Thyroid gland (tissue), 4 donors: ENCODE results near the gene HCFC1. TPM values are rescaled to one million over a fixed set of nuclear protein-coding genes. Genes with fewer than 3 reads are reported as not detected.
A peak's percentile ranks its signal among the peaks of the same experiment; 100 is the strongest.

Experiments
- DNase-seq, 2 donors: peaks; one replicate each; pipeline ENCODE4 v3.0.0-alpha.2; 2019
- H3K27ac ChIP-seq, 3 donors: fragments of 200-600 bp; sonication (generic); 1 replicate in 2 of 3; 2 replicates in 1 of 3; pipeline ENCODE4 v1.5.1; 2016 to 2019; ENCODE audit warnings: mild to moderate bottlenecking in 1 of 3, moderate library complexity in 1 of 3
- H3K27me3 ChIP-seq: fragments of 200-600 bp; sonication (generic); one replicate; pipeline ENCODE4 v1.5.1; 2019
- H3K36me3 ChIP-seq, 2 donors: fragments of 200-600 bp; sonication (generic); one replicate each; pipeline ENCODE4 v1.5.1; 2016 to 2019
- H3K4me1 ChIP-seq, 2 donors: fragments of 200-600 bp; sonication (generic); one replicate each; pipeline ENCODE4 v1.5.1; 2017 to 2019
- H3K4me3 ChIP-seq, 3 donors: fragments of 200-600 bp; sonication (generic); replicated peaks in 1 of 3; 1 replicate in 2 of 3; 2 replicates in 1 of 3; pipeline ENCODE4 v1.5.1; 2016; ENCODE audit warnings: mild to moderate bottlenecking in 1 of 3
- H3K9me3 ChIP-seq: fragments of 200-600 bp; sonication (generic); one replicate; pipeline ENCODE4 v1.5.1; 2017
- POLR2A ChIP-seq, 2 donors: fragments of 450-650 bp; IDR thresholded peaks; one replicate each; pipeline ENCODE4 v1.6.1; 2017; ENCODE audit warnings: antibody characterized with exemption in 2 of 2, mild to moderate bottlenecking in 2 of 2, moderate library complexity in 1 of 2
- WGBS, 2 donors: methylation state at CpG; one replicate each; pipeline ENCODE4 v1.1.5; 2017; 5-methylcytosine and 5-hydroxymethylcytosine counted together
- intact Hi-C: fragments of 100-400 bp; cut with DNase I; formaldehyde crosslinking; loops from one replicate; pipeline ENCODE4 v1.15.1; 2023
- total RNA-seq, 4 donors: library from RNA; depleted of rRNA; stranded (reverse); fragments of >200 nt; gene quantifications; one replicate each; pipeline ENCODE4 v1.2.3, GENCODE V29; 2016
- TF ChIP-seq, protein P1 (sequence below), 6 experiments: fragments of 200-600 bp in 3 of 6; fragments of 450-650 bp in 3 of 6; sonication (generic) in 3 of 6; IDR thresholded peaks; one replicate each; pipeline ENCODE4 v1.5.1; 2016 to 2019; ENCODE audit warnings: antibody characterized with exemption in 6 of 6, mild to moderate bottlenecking in 2 of 6, inconsistent platforms in 1 of 6, moderate library complexity in 1 of 6

Gene HCFC1
- total RNA-seq, 4 donors from 2014 or later, result 23.5 to 119 (median 52.3) TPM

DNA sequence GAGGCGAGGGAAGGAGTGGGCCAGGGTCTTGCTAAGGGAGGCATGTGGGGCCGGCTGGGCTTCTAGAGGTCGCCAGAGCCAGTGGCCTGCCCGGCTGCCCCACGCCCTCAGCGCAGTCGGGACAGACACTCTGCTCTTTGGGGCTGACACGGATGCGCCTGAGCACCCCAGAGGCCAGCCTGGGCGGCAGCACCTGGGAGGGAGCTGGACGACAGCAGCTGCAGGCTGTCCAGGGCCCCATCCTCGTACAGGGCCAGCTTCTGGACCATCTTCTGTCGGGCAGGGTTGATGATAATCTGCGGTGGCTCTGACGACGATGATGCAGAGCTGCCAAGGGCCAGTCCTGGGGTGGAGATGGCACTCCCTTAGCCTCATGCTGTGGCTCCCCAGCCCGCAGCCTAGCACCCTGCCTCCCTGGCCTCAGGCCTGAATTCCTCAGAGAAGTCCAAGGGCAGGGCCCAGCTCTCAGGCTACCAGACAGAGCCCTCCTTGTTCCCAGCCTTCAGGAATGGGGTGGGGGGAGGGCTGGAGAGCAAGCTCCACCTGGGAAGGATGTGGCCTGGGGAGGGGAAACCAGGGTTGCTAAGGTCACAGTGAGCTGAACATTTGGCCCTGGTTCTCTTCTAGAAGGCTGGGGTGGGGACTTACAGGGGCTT lies 40.8 kb upstream of the HCFC1 start:
- H3K27me3 ChIP-seq, result no peaks in the 10 kb centered on the region
- no peak overlapping the region for H3K4me3 ChIP-seq
- no peak overlapping the region for H3K27ac ChIP-seq
- WGBS, 2 donors, result 100% methylated on average over 1 to 2 of the region's 17 CpGs
- no peak for DNase-seq
- H3K9me3 ChIP-seq, result no peaks in the 10 kb centered on the region
- no peak for TF ChIP-seq POLR2A (IDR thresholded peaks at IDR 0.05)
- TF ChIP-seq, protein P1, sequence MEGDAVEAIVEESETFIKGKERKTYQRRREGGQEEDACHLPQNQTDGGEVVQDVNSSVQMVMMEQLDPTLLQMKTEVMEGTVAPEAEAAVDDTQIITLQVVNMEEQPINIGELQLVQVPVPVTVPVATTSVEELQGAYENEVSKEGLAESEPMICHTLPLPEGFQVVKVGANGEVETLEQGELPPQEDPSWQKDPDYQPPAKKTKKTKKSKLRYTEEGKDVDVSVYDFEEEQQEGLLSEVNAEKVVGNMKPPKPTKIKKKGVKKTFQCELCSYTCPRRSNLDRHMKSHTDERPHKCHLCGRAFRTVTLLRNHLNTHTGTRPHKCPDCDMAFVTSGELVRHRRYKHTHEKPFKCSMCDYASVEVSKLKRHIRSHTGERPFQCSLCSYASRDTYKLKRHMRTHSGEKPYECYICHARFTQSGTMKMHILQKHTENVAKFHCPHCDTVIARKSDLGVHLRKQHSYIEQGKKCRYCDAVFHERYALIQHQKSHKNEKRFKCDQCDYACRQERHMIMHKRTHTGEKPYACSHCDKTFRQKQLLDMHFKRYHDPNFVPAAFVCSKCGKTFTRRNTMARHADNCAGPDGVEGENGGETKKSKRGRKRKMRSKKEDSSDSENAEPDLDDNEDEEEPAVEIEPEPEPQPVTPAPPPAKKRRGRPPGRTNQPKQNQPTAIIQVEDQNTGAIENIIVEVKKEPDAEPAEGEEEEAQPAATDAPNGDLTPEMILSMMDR (IDR thresholded peaks at IDR 0.05), result no peak
- H3K4me1 ChIP-seq, result peaks cover 0 to 5% of the 10 kb centered on the region in 2 donors
- no peaks in the 10 kb centered on the region for H3K36me3 ChIP-seq
- intact Hi-C loops, result loop anchor here (5.0 kb wide), 1 partner anchor 40 kb away; no protein-coding TSS in a partner anchor

- DNase-seq, result no peak
- TF ChIP-seq, protein P1 (IDR thresholded peaks at IDR 0.05), result no peak
- TF ChIP-seq POLR2A (IDR thresholded peaks at IDR 0.05), result no peak
- Histone ChIP-seq H3K4me3 (no peak overlapping the region), H3K27ac (no peak overlapping the region), H3K4me1 (peaks cover 0 to 5% of the 10 kb centered on the region in 2 donors), H3K9me3 (no peaks in the 10 kb centered on the region), H3K36me3 (no peaks in the 10 kb centered on the region), H3K27me3 (no peaks in the 10 kb centered on the region)
- intact Hi-C loops, result loop anchor here (5.0 kb wide), 1 partner anchor 41 kb away; no protein-coding TSS in a partner anchor
- 92 to 100% methylated on average over 1 to 6 of the region's 18 CpGs for WGBS, 2 donors
Measured at GRCh38 chrX:154011376-154012335, 40.0 kb upstream of the HCFC1 start.

- Histone ChIP-seq H3K27me3 (no peaks in the 10 kb centered on the region), H3K4me1 (peaks cover 0 to 5% of the 10 kb centered on the region in 2 donors), H3K27ac (peak overlapping the region; percentile 53 to 68 (median 63)), H3K36me3 (no peaks in the 10 kb centered on the region), H3K4me3 (no peak overlapping the region), H3K9me3 (no peaks in the 10 kb centered on the region)
- no peak for TF ChIP-seq POLR2A (IDR thresholded peaks at IDR 0.05)
- TF ChIP-seq, protein P1 (IDR thresholded peaks at IDR 0.05), result no peak
- WGBS, 2 donors, result 25 to 72% methylated on average over 7 to 9 of the region's 18 CpGs
- intact Hi-C loops, result loop anchor here (5.0 kb wide), 1 partner anchor 42 kb away; no protein-coding TSS in a partner anchor
- DNase-seq, result peak; percentile 71
Measured at GRCh38 chrX:154010330-154011087, 38.9 kb upstream of the HCFC1 start.

- no peak for DNase-seq
- H3K27ac ChIP-seq, result no peak overlapping the region
- TF ChIP-seq POLR2A (IDR thresholded peaks at IDR 0.05), result no peak
- TF ChIP-seq, protein P1 (IDR thresholded peaks at IDR 0.05), result no peak
- peaks cover 0 to 5% of the 10 kb centered on the region in 2 donors for H3K4me1 ChIP-seq
- H3K4me3 ChIP-seq, result no peak overlapping the region
- intact Hi-C loops, result no loop called here
- H3K9me3 ChIP-seq, result no peaks in the 10 kb centered on the region
- 47 to 86% methylated on average over 4 of the region's 4 CpGs for WGBS, 2 donors
- H3K36me3 ChIP-seq, result no peaks in the 10 kb centered on the region
- no peaks in the 10 kb centered on the region for H3K27me3 ChIP-seq
Measured at GRCh38 chrX:154008521-154008920, 36.9 kb upstream of the HCFC1 start.
